ENCODE data around the gene ZNF512B.
"Not testable (repeated sequence)": the region's sequence is repeated elsewhere in the genome, so short reads cannot be mapped to it uniquely, and the experiment has no call there.

Gene ZNF512B

DNA sequence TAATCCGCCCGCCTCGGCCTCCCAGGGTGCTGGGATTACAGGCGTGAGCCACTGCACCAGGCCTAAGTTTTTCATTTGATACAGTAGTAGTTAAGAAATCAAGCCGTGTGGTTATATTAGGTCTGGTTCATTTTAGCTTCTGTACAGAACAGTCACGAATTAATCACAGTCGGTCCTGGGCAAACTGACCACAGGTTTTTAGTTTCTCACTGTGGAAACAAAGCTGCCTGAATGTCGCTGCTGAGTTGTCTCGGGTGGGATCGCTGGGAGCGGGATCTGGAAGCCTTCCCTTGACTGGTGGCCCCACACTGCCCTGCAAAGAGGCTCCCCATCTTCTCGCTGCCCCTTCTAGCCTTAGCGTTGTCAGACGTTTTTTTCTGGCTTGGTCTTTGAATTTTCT is 32.1 kb downstream of the ZNF512B start:
- H3K27me3 ChIP-seq (ENCODE audit: insufficient read depth, low read length), result no peaks in the 10 kb centered on the region
- 92% methylated on average over 14 of the region's 14 CpGs for WGBS
- H3K4me3 ChIP-seq (ENCODE audit: low read length), result no peak overlapping the region
- peaks cover 3% of the 10 kb centered on the region for H3K4me1 ChIP-seq (ENCODE audit: insufficient read depth, low read length)
- H3K9ac ChIP-seq (ENCODE audit: low read depth, low read length), result no peak overlapping the region
- no peaks in the 10 kb centered on the region for H3K9me3 ChIP-seq (ENCODE audit: insufficient read depth, low read depth, low read length)
- H3K27ac ChIP-seq (ENCODE audit: low read depth, low read length), result no peak overlapping the region
- H3K36me3 ChIP-seq (ENCODE audit: insufficient read depth, low read length), result peaks cover 20% of the 10 kb centered on the region

DNA sequence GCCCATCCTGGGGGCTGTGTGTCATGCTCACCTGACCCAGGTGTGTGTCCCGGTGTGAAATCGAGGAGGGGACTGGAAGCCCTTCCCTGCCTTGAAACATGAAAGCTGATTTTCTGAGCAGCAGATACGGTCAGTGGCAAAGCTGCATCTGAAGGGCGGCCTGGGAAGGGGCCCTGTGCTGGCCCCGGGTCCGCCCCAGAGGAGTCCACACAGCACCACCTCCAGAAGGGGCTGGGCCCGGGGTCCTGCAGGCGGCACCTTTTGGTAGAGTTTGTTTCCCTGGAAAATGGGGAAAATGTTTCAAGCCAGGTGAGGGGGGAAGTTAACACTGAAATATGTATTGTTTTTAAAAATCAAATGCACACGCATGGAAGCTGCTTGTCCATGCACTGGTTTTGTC is 34.3 kb downstream of the ZNF512B start:
- no peak overlapping the region for H3K9ac ChIP-seq (ENCODE audit: low read depth, low read length)
- H3K4me1 ChIP-seq (ENCODE audit: insufficient read depth, low read length), result no peaks in the 10 kb centered on the region
- H3K9me3 ChIP-seq (ENCODE audit: insufficient read depth, low read depth, low read length), result no peaks in the 10 kb centered on the region
- no peak overlapping the region for H3K27ac ChIP-seq (ENCODE audit: low read depth, low read length)
- H3K27me3 ChIP-seq (ENCODE audit: insufficient read depth, low read length), result no peaks in the 10 kb centered on the region
- no peak overlapping the region for H3K4me3 ChIP-seq (ENCODE audit: low read length)
- WGBS, result 95% methylated on average over 9 of the region's 9 CpGs
- peaks cover 36% of the 10 kb centered on the region for H3K36me3 ChIP-seq (ENCODE audit: insufficient read depth, low read length)

DNA sequence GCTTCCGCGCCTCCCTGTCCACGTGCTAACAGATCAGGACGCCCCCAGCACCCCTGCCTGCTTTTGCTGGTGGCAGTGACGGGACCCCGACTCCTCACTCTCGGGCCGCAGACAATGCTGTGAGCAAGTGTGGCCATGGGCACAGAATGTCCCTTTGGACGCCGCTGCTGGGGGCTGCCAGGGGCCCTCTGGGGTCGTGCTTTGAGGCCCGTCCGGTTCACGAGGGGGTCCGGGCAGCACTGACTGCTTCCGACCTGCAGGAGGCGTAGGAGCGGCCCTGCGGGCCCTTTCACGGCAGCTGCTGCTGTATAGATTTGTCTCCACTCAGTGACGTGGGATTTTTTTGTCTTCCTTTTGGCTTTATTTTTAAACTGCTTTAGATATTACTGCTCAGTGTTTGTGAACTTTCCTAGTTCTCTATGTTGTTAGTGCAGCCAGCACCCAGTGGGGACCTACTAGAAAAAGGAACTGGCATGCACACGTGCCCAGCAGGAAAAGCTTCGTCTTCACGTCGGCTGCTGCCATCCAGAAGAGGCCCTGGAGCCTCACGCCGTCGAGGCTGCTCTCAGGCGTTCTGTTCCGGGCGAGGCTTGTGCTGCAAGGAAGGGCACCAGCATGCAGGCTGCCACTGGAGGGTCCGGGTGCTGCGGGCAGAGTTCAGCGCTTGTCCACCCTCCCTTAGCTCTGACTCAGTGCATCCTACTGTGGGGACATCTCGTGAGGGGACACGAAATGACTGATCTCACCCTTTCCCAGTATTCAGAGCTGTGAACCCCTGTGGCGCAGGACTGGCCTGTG is 35.3 kb downstream of the ZNF512B start:
- Histone ChIP-seq H3K27ac (ENCODE audit: low read depth, low read length) (no peak overlapping the region), H3K4me3 (ENCODE audit: low read length) (no peak overlapping the region), H3K27me3 (ENCODE audit: insufficient read depth, low read length) (no peaks in the 10 kb centered on the region), H3K9me3 (ENCODE audit: insufficient read depth, low read depth, low read length) (no peaks in the 10 kb centered on the region), H3K36me3 (ENCODE audit: insufficient read depth, low read length) (peaks cover 35% of the 10 kb centered on the region), H3K9ac (ENCODE audit: low read depth, low read length) (no peak overlapping the region), H3K4me1 (ENCODE audit: insufficient read depth, low read length) (no peaks in the 10 kb centered on the region)
- 89% methylated on average over 37 of the region's 37 CpGs for WGBS

DNA sequence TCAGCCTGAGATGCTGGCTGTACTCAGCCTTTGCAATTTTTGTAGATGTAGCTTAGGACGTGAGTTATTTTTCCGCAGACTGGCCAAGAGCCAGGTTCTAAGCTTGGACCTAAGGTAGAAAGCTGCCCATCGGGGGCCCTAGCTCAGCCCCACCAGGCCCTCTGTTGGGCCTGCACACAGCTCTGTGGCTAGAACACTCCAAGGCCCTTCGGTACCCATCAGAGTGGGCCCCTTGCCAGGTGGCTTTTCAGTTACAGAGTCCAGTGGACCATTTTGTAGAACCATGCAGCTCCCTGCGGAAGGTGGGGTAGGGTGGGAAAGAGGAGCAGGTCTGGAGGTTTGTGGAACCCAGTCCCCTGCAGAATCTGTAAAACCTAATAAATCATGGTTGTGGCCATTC is 36.1 kb downstream of the ZNF512B start:
- H3K36me3 ChIP-seq (ENCODE audit: insufficient read depth, low read length), result peaks cover 42% of the 10 kb centered on the region

DNA sequence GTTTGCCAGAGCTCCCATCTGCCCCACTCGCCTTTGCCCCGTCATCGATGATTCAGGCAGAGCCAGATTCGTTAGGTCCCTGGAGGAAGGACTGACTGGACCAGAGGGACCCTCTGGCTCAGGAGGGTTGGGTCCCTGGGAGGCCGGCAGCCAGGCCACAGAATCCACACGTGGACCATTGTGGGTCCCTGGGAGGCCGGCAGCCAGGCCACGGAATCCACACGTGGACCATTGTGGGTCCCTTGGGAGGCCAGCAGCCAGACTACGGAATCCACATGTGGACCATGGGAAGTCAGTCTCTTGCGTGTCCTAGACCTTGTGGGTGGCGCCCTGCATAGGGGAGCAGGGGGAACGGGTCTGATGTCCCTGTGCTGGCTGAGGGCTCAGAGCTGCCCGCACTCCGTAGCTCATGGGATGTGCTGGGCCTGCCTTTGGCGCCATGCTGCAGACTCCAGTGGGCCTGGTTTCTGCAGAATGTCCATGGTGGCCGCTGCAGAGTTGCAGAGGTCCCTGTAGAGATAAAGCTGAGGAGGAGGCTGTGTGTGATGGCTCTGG is 37.0 kb downstream of the ZNF512B start:
- no peak overlapping the region for H3K9ac ChIP-seq (ENCODE audit: low read depth, low read length)
- no peaks in the 10 kb centered on the region for H3K9me3 ChIP-seq (ENCODE audit: insufficient read depth, low read depth, low read length)
- no peaks in the 10 kb centered on the region for H3K4me1 ChIP-seq (ENCODE audit: insufficient read depth, low read length)
- WGBS, result 95% methylated on average over 17 of the region's 17 CpGs
- no peak overlapping the region for H3K27ac ChIP-seq (ENCODE audit: low read depth, low read length)
- H3K27me3 ChIP-seq (ENCODE audit: insufficient read depth, low read length), result no peaks in the 10 kb centered on the region
- no peak overlapping the region for H3K4me3 ChIP-seq (ENCODE audit: low read length)
- H3K36me3 ChIP-seq (ENCODE audit: insufficient read depth, low read length), result peaks cover 50% of the 10 kb centered on the region

More for the DNA sequence above, 36.1 kb downstream of the ZNF512B start:
- Histone ChIP-seq H3K9me3 (ENCODE audit: insufficient read depth, low read depth, low read length) (no peaks in the 10 kb centered on the region), H3K27me3 (ENCODE audit: insufficient read depth, low read length) (no peaks in the 10 kb centered on the region), H3K9ac (ENCODE audit: low read depth, low read length) (no peak overlapping the region), H3K27ac (ENCODE audit: low read depth, low read length) (no peak overlapping the region), H3K4me3 (ENCODE audit: low read length) (no peak overlapping the region), H3K4me1 (ENCODE audit: insufficient read depth, low read length) (no peaks in the 10 kb centered on the region)
- WGBS, result 94% methylated on average over 5 of the region's 5 CpGs

DNA sequence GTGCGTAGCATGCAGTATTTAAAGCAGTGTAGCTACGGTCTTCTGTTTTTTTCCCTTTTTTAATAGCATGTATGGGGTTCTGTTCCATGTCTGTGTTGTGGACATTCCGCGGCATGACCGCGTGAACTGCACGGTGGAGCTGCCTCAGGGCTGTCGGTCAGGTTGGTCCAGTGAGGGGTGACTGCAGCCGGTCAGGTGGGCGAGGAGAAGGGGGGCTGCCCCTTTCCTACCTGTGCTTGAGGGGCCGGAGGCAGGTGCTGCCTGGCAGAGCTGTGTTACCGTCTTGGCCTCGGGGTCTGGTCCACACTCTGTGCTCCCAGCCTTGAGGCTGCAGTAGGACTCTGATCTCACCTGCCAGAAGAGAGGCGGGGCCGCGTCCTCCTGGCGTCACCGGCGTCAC is 38.0 kb downstream of the ZNF512B start:
- Histone ChIP-seq H3K9me3 (ENCODE audit: insufficient read depth, low read depth, low read length) (no peaks in the 10 kb centered on the region), H3K27ac (ENCODE audit: low read depth, low read length) (no peak overlapping the region), H3K27me3 (ENCODE audit: insufficient read depth, low read length) (no peaks in the 10 kb centered on the region), H3K4me3 (ENCODE audit: low read length) (no peak overlapping the region), H3K4me1 (ENCODE audit: insufficient read depth, low read length) (no peaks in the 10 kb centered on the region), H3K9ac (ENCODE audit: low read depth, low read length) (no peak overlapping the region), H3K36me3 (ENCODE audit: insufficient read depth, low read length) (peaks cover 54% of the 10 kb centered on the region)
- 96% methylated on average over 18 of the region's 19 CpGs for WGBS

DNA sequence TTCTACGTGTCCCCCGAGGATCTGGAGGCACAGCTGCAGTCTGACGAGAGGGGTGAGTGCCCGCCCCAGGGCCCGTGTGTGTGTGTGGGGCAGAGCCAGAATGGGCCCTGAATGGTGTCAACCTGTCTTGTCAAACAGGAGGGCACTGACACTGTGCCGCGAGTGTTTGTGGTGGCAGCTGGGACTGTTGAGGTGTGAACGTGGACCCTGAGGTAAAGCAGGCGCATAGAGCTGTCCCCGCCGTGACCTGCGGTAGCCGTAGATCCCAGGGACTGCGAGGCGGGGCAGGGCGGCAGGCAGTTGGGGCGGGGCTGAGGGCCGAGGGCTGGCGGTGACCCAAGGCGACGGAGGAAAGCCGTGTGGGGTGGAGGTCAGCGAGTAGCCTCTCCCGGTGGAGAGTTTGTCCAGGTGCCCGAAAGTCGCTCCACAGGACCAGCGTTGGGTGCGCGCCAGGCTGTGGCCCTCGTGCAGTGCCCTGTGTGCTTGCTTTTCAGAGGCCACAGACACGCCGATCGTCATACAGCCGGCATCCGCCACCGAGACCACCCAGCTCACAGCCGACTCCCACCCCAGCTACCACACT is 38.7 kb downstream of the ZNF512B start:
- Histone ChIP-seq H3K36me3 (ENCODE audit: insufficient read depth, low read length) (peaks cover 56% of the 10 kb centered on the region), H3K9me3 (ENCODE audit: insufficient read depth, low read depth, low read length) (no peaks in the 10 kb centered on the region), H3K27ac (ENCODE audit: low read depth, low read length) (no peak overlapping the region), H3K4me1 (ENCODE audit: insufficient read depth, low read length) (no peaks in the 10 kb centered on the region), H3K27me3 (ENCODE audit: insufficient read depth, low read length) (no peaks in the 10 kb centered on the region), H3K4me3 (ENCODE audit: low read length) (no peak overlapping the region), H3K9ac (ENCODE audit: low read depth, low read length) (no peak overlapping the region)
- 96% methylated on average over 37 of the region's 37 CpGs for WGBS

DNA sequence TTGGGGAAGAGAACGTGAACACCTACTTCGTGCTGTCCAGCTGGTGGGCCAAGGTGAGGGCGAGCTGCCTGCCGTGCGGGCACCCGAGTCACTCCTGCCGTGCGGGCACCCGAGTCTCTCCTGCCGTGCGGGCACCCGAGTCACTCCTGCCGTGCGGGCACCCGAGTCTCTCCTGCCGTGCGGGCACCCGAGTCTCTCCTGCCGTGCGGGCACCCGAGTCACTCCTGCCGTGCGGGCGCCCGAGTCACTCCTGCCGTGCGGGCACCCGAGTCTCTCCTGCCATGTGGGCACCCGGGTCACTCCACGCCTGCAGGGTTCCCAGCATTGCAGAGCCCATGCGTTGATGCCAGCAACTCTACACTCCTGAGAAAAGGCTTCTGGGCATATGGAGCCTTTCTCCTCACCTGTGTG is 40.3 kb downstream of the ZNF512B start:
- peaks cover 46% of the 10 kb centered on the region for H3K36me3 ChIP-seq (ENCODE audit: insufficient read depth, low read length)
- H3K4me3 ChIP-seq (ENCODE audit: low read length); H3K27me3 ChIP-seq (ENCODE audit: insufficient read depth, low read length); H3K4me1 ChIP-seq (ENCODE audit: insufficient read depth, low read length); H3K9ac ChIP-seq (ENCODE audit: low read depth, low read length); H3K9me3 ChIP-seq (ENCODE audit: insufficient read depth, low read depth, low read length); H3K27ac ChIP-seq (ENCODE audit: low read depth, low read length): not testable (repeated sequence)
- WGBS, result 96% methylated on average over 31 of the region's 31 CpGs

DNA sequence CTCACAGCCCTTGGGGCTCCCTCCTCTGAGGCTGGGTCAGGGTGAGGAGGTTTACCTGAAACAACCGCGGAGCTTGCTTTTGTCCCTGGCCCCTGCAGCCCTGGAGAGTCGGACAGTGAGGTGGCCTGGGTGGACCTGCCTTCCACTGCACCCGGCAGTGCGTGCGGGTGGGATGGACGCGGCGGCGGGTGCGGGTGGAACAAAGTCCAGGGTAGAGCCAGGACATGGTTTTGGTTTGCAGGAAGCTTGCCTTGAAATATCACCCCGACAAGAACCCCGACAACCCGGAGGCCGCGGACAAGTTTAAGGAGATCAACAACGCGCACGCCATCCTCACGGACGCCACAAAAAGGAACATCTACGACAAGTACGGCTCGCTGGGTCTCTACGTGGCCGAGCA is 40.7 kb downstream of the ZNF512B start:
- Histone ChIP-seq H3K9me3 (ENCODE audit: insufficient read depth, low read depth, low read length) (no peaks in the 10 kb centered on the region), H3K9ac (ENCODE audit: low read depth, low read length) (no peak overlapping the region), H3K36me3 (ENCODE audit: insufficient read depth, low read length) (peaks cover 46% of the 10 kb centered on the region), H3K27me3 (ENCODE audit: insufficient read depth, low read length) (no peaks in the 10 kb centered on the region), H3K27ac (ENCODE audit: low read depth, low read length) (no peak overlapping the region), H3K4me3 (ENCODE audit: low read length) (no peak overlapping the region), H3K4me1 (ENCODE audit: insufficient read depth, low read length) (no peaks in the 10 kb centered on the region)
- 96% methylated on average over 26 of the region's 26 CpGs for WGBS

DNA sequence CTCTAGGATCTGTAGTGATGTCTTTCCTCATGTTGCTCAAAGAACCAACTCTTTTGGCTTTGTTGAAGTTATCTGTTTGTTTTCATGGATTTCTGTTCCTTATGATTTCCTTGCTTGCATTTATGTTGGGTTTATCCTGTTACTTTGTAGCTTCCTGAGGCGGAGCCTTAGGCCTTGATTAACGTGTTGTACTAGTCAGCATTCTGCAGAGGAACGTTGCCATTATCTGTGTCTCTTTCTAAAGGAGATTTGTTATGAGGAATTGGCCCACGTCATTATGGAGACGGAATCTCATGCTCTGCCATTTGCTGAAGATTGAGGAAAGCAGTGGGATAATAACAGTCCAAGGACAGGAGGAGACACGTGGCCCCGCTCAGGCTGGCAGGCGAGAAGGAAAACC is 43.4 kb downstream of the ZNF512B start:
- Histone ChIP-seq H3K4me3 (ENCODE audit: low read length) (no peak overlapping the region), H3K27ac (ENCODE audit: low read depth, low read length) (no peak overlapping the region), H3K9ac (ENCODE audit: low read depth, low read length) (no peak overlapping the region), H3K36me3 (ENCODE audit: insufficient read depth, low read length) (peaks cover 34% of the 10 kb centered on the region), H3K27me3 (ENCODE audit: insufficient read depth, low read length) (no peaks in the 10 kb centered on the region), H3K9me3 (ENCODE audit: insufficient read depth, low read depth, low read length) (no peaks in the 10 kb centered on the region), H3K4me1 (ENCODE audit: insufficient read depth, low read length) (no peaks in the 10 kb centered on the region)
- WGBS, result 93% methylated on average over 8 of the region's 8 CpGs

DNA sequence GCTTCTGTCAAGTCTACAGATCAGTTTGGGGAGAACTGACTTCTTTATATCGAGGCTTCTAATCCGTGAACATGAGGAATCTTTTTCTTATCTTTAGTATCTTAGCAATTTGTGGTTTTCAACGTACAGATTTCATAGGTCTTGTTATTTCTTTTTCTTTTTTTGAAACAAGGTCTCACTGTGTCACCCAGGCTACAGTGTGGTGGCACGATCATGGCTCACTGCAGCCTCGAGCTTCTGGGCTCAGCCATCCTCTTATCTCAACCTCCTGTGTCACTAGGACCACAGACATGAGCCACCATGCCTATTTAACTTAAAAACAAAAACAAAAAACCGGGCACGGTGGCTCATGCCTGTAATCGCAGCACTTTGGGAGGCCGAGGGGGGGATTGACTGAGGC is 45.5 kb downstream of the ZNF512B start:
- WGBS, result 94% methylated on average over 9 of the region's 9 CpGs
- no peak overlapping the region for H3K4me3 ChIP-seq (ENCODE audit: low read length)
- no peak overlapping the region for H3K9ac ChIP-seq (ENCODE audit: low read depth, low read length)

More for the DNA sequence above, 45.5 kb downstream of the ZNF512B start:
- Histone ChIP-seq H3K27ac (ENCODE audit: low read depth, low read length) (no peak overlapping the region), H3K9me3 (ENCODE audit: insufficient read depth, low read depth, low read length) (no peaks in the 10 kb centered on the region), H3K4me1 (ENCODE audit: insufficient read depth, low read length) (no peaks in the 10 kb centered on the region), H3K27me3 (ENCODE audit: insufficient read depth, low read length) (no peaks in the 10 kb centered on the region), H3K36me3 (ENCODE audit: insufficient read depth, low read length) (peaks cover 19% of the 10 kb centered on the region)

Measured in HUES64 (cell line).